Hematopoietic multipotent progenitor cell treated with erythropoietin and hydrocortisone succinate and interleukin-3 and kit ligand, for 8 days (in vitro differentiated cells): ENCODE results near the gene HES3.

Experiments used
- DNase-seq: peaks from one replicate; pipeline ENCODE4 v3.0.0-alpha.2; 2015

The HES3 gene, protein sequence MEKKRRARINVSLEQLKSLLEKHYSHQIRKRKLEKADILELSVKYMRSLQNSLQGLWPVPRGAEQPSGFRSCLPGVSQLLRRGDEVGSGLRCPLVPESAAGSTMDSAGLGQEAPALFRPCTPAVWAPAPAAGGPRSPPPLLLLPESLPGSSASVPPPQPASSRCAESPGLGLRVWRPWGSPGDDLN

DNA sequence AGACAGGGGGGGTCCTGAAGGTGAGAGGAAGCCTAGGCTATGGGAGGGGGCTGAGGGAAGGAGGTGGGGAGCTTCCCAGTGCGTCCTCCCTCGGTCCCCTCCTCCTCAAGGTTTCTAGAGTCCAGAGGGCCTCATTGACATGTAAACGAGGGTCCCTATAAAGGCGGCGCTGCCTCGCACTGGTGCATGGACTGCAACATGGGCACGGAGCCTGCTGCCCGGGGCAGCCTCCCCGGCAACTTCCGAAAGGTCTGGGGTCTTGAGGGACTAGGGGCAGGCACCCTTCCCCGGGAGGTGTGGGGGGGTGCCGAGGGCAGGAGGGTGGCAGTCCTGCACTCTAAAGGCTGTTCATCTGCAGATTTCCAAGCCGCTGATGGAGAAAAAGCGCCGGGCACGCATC lies at the start of gene HES3:
Gene HES3, plus strand, starts transcription at position 187 of the 400 bp plus-strand sequence. Its CDS starts 187 bp downstream, at position 374.
- DNase-seq: no peak

DNA sequence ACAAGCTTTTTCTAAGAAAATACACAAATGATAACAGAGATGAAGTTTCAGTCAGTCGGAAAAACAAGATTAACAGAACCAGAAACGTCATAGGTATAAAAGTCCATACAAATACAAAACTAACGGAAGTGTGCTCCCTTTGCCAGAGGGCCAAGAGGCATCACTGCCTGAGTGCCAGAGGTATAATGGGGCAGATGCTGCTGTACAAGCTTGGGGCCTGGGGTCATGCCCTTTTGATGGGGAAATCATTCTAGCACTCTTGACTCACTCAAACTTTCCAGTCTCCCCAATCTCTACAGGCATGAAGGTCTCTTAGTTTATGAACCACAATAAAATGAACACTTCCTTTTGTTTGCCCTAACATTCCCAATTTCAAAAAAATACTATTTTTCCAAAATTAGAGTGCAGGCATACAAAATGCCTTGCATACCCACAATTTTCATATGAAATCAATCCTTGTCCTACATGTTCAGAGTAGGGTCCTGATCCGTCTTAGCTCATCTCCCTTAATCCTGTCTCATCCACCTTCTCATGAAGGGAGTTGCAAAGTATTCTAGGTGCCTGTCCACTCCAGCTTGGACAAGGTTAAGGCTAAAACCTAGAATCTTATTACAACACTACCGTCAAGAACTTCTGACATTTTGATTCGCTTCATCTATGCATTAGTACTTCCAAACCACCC lies 46.1 kb upstream of the HES3 start:
- no peak for DNase-seq

DNA sequence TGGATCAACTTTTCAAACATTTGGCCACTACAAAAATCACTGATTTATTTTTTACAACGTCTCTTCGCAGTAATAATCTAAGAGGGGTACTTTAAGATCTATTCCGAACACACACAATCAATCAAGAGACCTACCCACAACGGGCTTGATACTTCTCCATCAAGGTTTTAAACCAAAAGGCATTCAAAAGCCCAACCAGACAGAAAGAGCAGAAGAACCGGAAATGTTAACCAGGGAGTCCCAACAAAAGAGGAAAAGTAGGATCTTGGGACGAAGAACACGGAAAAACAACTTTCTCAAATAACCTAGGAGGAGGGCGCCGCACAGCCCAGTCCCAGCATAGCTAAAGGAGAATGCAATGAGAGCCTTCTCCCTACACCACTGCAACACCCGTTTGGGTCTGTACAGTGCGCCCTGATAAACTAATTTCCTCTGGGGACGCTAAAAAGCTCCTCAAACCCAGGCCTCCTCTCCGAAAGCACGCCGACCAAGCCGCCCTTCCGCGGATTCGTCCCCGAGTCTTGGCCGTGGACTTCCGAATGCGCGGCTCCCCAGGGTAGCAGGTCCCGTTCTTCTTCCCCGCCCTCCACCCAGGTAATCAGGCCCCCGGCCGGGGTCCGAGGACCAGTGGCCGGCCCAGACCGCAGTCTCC lies 45.2 kb upstream of the HES3 start:
- DNase-seq: peak; percentile 19

DNA sequence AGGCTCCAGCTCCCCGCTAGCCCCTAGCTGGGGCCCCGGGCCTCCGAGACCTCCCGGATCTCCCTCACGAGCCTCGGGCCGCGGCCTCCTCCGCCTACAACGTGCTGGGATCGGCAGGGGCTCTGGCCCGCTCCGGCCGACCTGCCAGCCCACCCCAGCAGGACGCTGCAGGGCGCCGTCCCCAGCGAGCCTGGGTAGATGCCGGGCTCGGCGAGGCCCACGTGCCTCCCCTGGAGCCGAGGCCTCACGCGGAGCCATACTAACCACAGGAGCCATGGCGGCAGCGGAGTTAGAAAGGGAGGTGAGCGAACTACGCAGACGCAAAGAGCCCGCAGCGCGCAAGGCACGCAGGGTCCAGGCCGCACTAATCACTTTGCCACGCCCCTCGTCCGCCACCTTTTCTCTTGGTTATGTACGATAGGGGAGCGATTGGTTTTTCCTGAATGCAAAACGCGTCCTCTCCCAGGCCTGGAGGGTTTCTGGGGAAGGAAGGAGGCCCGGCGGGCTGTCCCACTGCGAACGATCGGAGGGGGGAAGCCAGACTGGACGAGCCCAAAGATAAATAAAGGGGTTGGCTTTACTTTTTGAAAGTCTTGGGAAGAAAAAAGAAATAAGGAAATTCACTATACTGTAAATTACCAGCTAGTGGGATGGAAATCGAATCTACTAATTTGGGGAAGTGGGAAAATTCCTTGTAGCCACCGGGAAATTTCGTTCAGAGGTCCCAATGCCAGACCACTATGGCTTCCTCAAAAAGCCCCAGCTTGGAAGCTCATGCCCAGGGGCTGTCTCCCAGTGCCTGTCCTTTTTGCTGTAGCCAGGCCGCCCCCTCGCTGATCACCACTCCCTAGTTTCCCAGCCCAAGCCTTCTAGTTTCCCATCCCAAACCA lies 44.4 kb upstream of the HES3 start, which contains the start of gene RPL22:
Gene RPL22, minus strand, starts transcription at position 298 of the 890 bp plus-strand sequence. Its CDS starts 22 bp downstream, at position 276.
- peak; percentile 100 for DNase-seq

DNA sequence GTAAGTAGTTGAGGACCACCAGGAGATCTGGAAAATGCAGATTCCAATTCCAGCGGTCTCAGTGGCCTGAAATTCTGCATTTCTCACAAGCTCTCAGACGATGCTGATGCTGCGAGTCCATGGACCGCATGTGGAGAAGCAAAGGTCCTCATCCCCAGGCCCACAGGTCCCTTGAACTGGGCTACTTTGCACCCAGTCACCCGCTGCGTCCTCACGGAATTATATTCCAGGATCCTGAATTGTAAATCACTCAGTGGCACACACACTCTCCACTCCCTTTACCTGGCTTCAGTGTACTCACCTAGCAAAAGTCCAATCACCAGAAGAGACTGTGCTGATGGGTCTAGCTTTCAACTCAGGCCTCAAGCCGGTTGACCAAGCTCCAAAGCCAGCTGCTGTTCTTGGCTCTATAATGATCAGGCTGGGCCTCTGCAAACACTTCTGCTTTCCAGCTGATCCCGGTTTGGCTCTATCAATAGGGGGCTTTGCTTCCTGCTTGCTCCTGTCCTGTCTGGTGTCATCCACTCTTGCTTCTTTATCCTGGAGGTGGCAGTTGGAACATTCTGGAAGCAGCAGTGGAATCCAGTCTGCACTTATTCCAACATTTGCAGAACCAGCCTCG lies 43.7 kb upstream of the HES3 start:
- no peak for DNase-seq

DNA sequence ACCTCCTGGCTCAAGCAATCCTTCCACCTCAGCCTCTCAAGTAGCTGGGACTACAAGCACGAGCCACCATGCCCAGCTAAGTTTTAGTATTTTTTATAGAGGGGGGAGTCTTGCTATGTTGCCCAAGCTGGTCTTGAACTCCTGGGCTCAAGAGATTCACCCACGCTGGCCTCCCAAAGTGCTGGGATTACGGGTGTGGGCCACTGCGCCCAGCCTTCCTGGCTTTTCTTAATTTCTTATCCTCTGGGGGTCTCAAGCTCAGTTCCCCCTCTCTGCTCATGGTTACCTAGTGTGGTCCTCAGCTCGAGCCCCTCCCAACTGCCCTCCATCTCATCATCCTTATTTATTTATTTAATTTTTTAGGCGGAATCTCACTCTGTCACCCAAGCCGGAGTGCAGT lies 41.7 kb upstream of the HES3 start:
- no peak for DNase-seq

DNA sequence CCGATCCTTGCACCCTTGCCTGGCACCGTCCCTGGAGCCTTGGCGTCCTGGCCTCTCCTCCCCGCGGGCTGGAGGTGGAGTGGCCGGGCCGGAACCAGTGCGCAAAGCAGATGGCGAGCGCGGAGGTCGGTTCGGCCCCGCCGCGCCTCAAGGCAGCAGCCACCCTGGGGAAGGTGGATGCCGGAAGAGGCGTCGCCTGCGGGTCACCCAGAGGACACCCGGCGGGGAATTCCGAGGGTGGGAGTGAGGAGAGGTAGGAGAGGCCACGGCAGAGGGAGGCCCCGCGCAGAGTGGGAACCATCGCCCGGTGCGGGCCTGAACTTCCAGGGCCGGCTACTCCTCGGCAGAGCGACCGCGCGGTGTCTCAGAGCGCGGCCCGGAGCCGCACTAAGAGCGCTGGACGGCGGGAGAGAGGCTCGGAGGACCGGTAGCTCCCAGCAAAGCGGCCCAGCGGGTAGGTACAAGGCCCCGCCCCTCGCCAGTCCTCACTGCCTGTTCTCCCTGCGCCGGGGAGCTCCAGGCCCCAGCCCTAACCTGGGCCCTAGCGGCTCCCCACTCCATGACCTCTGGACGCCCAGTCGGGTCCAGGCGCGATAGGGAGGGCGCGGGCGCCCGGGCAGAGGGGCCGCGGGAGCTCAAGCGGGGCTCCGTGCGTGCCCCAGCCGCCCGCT lies 38.0 kb upstream of the HES3 start, which contains the start of gene RNF207:
Gene RNF207, plus strand, starts transcription at position 271 of the 671 bp plus-strand sequence. CDS start 417 bp downstream, outside the sequence.
- peak; percentile 35 for DNase-seq

DNA sequence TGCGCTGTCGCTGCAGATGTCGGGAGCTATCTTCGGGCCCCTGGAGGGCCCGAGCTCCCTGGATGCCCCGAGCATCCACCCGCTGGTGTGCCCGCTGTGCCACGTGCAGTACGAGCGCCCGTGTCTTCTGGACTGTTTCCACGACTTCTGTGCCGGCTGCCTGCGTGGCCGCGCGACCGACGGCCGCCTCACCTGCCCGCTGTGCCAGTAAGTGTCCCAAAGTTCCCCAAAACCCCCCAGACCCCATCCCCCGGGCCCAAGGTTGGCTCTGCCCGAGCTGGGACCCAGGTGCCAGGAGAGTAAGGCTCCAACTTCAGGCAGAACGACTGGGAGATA lies 37.5 kb upstream of the HES3 start:
- no peak for DNase-seq

DNA sequence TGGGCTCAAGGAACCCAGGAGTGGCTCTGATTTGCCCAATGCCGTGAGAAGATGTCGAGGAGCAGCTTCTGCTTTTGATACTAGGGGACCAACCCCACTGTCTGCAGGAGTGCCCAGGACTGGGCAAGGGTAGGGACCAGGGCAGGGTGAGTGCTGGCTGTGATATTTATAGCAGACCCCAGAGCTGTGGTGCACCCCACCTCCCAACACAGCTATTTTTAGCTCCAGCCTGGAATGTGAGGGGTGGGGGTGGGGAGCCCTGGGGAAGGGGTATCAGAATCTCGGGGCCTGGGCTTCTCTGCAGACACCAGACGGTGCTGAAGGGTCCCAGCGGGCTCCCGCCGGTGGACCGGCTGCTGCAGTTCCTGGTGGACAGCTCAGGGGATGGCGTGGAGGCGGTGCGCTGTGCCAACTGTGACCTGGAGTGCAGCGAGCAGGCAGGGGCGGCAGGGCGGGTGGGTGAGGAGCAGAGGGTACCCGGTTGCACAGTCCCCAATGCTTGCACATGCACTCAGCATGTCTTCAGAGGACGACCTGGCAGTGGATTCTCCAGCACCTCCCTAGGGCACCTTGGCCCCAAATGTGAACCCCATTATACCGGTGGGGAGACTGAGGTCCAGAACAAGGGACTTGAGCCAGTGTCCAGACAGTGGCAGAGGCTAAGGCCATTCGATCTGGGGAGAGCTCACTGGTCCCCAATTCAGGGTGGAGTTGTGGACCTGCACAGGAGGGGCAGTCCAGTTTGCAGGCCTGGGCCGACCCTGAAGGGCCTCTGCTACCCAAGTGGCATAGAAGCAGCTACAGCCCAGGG lies 36.7 kb upstream of the HES3 start:
- no peak for DNase-seq

DNA sequence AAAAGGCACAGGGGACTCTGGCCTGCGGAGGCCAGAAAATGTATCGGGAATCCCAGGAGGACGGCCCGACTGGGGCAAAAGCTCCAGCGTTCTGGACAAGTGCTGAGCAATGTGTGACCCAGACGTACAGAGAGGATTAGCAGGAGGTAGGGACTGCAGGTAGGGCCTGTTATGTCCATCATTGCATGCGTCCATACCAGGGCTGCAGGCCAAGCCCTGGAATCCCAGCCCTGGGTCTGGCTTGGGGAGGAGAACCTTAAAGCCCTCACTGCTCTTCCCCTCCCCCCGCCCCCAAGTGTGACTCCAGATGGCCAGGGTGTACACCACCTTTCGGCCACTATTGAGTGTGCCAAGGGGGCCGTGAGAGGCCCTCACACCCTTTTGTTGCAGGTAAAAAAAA lies 36.1 kb upstream of the HES3 start:
- no peak for DNase-seq

DNA sequence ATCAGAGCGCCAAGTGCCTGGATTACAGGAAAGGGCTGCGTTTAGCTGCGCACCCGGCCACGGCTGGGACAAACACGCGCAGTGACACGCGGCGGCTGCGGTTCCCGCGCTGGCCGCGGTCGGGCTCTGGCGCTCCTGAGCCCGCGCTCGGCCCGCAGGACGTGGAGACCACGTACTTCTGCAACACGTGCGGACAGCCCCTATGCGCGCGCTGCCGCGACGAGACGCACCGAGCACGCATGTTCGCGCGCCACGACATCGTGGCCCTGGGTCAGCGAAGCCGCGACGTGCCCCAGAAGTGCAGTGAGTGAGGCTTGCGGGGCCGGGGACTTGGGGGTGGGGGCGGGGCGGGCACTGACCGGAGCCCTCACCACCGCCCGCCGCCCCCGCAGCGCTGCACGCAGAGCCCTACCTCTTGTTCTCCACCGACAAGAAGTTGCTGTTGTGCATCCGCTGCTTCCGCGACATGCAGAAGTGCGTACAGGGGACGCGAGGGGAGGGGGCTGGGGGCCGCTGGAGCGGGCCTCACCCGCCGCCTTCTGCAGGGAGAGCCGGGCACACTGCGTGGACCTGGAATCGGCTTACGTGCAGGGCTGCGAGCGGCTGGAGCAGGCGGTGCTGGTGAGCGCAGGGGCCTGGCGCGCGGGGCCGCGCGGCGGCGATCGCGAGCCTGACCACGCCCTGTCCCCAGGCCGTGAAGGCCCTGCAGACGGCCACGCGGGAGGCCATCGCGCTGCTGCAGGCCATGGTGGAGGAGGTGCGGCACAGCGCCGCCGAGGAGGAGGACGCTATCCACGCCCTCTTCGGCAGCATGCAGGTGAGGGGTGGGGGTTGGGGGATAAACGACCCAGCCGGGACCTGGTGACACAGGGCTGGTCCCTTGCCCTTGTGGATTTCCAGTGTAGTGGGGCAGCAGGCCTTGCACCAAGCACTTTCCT lies 35.0 kb upstream of the HES3 start:
- peak; percentile 45 for DNase-seq

DNA sequence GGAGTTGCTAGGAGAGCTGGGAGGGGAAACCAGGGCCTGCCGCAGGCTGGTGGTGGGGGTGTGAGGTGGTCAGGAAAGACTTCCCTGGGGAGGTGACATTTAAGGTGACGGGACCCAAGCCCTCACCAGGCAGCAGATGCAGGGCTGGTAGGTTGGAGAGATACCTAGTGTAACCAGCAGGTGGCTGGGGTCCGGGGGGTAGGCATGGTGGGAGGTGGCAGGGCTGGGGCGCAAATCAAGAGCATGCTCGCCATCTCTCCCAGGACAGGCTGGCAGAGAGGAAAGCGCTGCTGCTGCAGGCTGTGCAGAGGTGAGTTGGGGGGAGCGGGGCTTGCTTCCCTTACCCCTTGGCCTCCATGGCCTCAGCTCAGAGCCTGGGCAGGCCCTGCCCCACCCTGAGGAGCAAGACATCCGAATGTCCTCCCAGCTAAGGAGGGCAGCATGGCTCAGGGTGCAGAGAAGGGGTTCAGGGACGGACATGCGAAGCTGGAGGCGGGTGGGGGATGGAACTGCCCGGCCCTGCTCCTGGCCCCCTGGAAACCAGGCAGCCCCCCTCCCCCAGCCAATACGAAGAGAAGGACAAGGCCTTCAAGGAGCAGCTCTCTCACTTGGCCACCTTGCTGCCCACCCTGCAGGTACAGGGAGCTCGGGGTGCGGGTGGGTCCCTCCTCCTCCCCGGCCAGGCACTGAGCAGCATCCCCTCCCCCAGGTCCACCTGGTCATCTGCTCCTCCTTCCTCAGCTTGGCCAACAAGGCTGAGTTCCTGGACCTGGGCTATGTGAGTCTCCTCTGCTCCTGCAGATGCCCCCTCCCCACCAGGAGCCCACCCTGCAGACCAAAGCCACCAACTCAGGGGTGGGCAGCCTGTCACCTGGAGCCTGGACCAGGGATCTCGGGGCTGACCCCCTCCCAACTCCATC lies 34.1 kb upstream of the HES3 start:
- DNase-seq: no peak

DNA sequence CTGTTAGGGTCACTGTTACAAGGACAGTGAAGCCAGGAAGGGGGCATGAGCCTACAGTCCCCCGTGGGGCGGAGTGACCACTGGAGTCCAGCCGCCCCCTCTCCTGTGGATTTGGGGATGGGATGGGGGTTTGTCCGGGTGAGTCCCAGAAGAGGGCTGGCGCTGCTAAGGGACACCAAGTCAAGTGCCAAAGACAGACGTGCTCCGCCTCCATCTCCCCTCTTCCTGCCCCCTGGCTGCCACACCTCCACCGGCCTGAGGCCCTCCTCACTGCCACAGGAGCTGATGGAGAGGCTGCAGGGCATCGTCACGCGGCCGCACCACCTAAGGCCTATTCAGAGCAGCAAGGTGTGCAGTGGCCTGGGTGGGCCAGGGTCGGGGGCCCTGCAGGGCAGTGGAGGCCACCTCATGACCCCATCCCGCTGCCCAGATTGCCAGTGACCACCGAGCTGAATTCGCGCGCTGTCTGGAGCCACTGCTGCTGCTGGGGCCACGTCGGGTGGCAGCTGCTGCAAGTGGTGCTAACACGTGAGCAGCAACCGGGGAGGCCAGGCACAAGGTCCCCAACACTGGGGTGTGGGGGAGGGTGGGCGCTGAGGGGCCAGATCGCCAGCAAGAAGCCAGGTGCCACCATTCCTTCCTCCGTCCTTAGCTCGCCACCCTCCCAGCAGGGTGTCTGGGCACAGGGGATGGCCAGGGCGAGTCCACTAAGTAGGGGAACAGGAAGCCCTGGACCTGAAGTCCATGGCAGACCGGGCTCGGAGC lies 33.2 kb upstream of the HES3 start:
- DNase-seq: no peak

DNA sequence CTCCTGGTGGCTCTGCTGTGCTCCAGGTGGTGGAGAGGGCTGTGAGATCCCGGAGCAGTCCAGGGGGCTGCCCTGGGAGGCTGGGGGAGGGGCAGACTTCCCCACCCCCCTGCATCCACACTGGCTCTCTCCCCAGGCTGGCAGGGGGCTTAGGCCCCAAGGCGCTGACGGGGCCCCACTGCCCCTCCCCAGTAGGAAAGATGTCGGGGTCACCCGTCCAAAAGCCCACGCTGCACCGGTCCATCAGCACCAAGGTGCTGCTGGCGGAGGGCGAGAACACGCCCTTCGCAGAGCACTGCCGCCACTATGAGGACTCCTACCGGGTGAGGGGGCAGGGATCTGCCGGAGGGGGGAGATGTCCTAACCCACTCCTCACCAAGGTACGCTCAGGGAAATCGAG lies 32.2 kb upstream of the HES3 start:
- no peak for DNase-seq

DNA sequence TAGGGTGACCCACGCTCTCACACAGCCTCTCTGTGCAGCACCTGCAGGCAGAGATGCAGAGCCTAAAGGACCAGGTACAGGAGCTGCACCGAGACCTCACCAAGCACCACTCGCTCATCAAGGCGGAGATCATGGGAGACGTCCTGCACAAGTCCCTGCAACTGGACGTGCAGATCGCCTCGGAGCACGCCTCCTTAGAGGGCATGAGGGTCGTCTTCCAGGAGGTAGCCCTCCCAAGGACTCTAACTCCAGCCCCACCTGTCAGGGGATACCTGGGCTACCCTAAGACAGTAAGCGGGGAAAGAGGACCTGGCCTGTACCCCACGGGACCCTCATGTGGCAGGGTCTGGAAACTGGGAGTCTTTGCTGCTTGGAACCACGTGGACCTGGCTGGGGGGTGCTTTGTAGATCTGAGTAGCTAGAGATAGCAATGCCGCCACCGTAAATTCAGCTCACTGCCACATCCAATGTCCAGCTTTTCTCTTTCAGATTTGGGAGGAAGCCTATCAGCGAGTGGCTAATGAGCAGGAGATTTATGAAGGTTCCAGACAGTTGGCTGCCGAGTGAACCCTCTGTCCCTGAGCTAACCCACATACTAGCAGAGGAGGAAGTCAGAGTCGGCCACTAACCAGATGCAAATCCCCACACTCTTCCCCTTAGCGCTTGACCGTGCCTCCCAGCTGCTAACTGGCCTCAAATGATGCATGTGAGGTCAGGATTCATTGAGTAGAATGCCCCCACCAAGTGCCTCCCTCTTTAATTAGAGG lies 31.6 kb upstream of the HES3 start:
- no peak for DNase-seq

DNA sequence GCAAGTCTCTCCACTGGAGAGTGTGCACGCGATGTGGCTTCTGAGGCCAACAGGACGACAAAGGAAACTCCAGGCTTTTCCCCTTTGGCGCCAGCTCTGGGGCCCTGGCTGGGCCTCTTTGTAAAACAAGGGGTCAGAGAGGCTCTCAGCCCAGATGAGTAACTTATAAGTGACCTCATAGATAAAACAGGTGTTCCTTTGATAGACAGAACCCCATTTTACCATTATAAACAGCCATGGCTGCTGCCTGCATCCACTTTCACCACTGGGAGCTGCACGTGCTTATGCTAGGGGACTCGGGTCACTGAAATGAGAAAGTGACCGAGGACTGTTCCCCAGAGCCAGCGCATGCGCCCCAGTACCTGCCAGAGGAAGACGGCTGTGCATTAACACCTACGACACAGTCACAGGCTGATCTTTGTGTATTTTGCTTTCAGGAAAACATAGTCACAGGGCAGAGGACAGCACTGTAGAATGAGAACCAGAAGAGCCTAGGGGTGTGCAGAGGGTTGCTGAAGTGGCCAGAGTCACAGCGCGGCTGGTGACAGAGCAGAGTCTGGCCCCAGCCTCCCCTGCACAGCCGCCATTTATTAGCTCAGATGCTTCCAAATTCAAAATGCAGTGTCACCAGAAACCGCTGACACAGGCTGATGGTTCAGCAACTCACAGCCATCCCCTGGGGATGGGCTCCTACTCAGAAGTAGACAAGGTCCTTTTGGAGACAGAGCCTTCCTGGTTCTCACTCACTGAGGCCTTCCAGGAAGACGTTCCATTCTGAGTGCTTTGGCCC lies 25.4 kb upstream of the HES3 start:
- no peak for DNase-seq
